Neuronal stem cell (in vitro differentiated cells): Measurements from ENCODE around the gene IRF1.

Source experiments
- DNase-seq: peaks from one replicate; pipeline ENCODE4 v3.0.0-alpha.2; 2013; ENCODE audit warnings: low spot score
- H2AFZ ChIP-seq: one replicate; pipeline ENCODE4 v1.6.1; 2013; ENCODE audit warnings: mild to moderate bottlenecking, low read length, inconsistent platforms
- H2AK5ac ChIP-seq: 2 replicates; pipeline ENCODE4 v1.6.1; 2013; ENCODE audit warnings: low read depth, mild to moderate bottlenecking, inconsistent platforms, low read length, moderate library complexity, mixed read lengths
- H2BK120ac ChIP-seq: 2 replicates; pipeline ENCODE4 v1.6.1; 2013; ENCODE audit warnings: low read depth, mild to moderate bottlenecking, inconsistent platforms, low read length, moderate library complexity, mixed read lengths
- H2BK12ac ChIP-seq: one replicate; pipeline ENCODE4 v1.6.1; 2013; ENCODE audit warnings: low read length, inconsistent platforms
- H2BK15ac ChIP-seq: 2 replicates; pipeline ENCODE4 v1.6.1; 2013; ENCODE audit warnings: mild to moderate bottlenecking, low read length, inconsistent platforms, mixed read lengths
- H2BK5ac ChIP-seq: one replicate; pipeline ENCODE4 v1.6.1; 2013; ENCODE audit warnings: inconsistent platforms, mild to moderate bottlenecking, low read length, moderate library complexity
- H3K14ac ChIP-seq: one replicate; pipeline ENCODE4 v1.6.1; 2013; ENCODE audit warnings: low read length, inconsistent platforms
- H3K18ac ChIP-seq: 2 replicates; pipeline ENCODE4 v1.6.1; 2013; ENCODE audit warnings: low read length, inconsistent platforms
- H3K23ac ChIP-seq: 2 replicates; pipeline ENCODE4 v1.6.1; 2013; ENCODE audit warnings: low read depth, mild to moderate bottlenecking, mixed read lengths, low read length, inconsistent platforms; ENCODE audit not compliant: poor library complexity
- H3K27ac ChIP-seq: replicated peaks from 3 replicates; pipeline ENCODE4 v1.5.1; 2013; ENCODE audit warnings: low read length, inconsistent platforms
- H3K27me3 ChIP-seq, 3 experiments: 2 replicates each; pipeline ENCODE4 v1.6.1; 2013; ENCODE audit warnings: low read length in 3 of 3, mild to moderate bottlenecking in 2 of 3, inconsistent platforms in 1 of 3, low read depth in 1 of 3, mixed read lengths in 1 of 3, moderate library complexity in 1 of 3; ENCODE audit not compliant: control insufficient read depth in 3 of 3, insufficient read depth in 3 of 3
- H3K36me3 ChIP-seq, 2 donors: replicated peaks in 1 of 2; 2 replicates each; pipeline ENCODE4 v1.6.1; 2013; ENCODE audit warnings: low read length in 2 of 2; ENCODE audit not compliant: control insufficient read depth in 2 of 2, insufficient read depth in 2 of 2
- H3K4ac ChIP-seq: 2 replicates; pipeline ENCODE4 v1.6.1; 2013; ENCODE audit warnings: inconsistent platforms, mild to moderate bottlenecking, low read length, moderate library complexity
- H3K4me1 ChIP-seq, 2 donors: 1 replicate in 1 of 2; 2 replicates in 1 of 2; pipeline ENCODE4 v1.6.1; 2013; ENCODE audit warnings: low read length in 2 of 2, low read depth in 1 of 2; ENCODE audit not compliant: control insufficient read depth in 2 of 2, insufficient read depth in 1 of 2
- H3K4me2 ChIP-seq: one replicate; pipeline ENCODE4 v1.6.1; 2013; ENCODE audit warnings: mild to moderate bottlenecking, low read length, inconsistent platforms; ENCODE audit not compliant: insufficient read depth, poor library complexity, severe bottlenecking
- H3K4me3 ChIP-seq, 2 donors: 2 replicates each; pipeline ENCODE4 v1.5.1; 2013; ENCODE audit warnings: low read length in 2 of 2, mild to moderate bottlenecking in 2 of 2, inconsistent platforms in 1 of 2, moderate library complexity in 1 of 2
- H3K79me1 ChIP-seq: one replicate; pipeline ENCODE4 v1.6.1; 2013; ENCODE audit warnings: low read depth, mild to moderate bottlenecking, inconsistent platforms, low read length, moderate library complexity
- H3K9ac ChIP-seq: one replicate; pipeline ENCODE4 v1.6.1; 2013; ENCODE audit warnings: mild to moderate bottlenecking, low read depth, low read length, inconsistent platforms; ENCODE audit not compliant: poor library complexity
- H3K9me3 ChIP-seq, 2 donors: replicated peaks in 1 of 2; 2 replicates each; pipeline versions ENCODE3 to v1.6.1; 2013; ENCODE audit warnings: low read length in 2 of 2, mild to moderate bottlenecking in 2 of 2, inconsistent platforms in 1 of 2, low read depth in 1 of 2, mixed read lengths in 1 of 2, moderate library complexity in 1 of 2; ENCODE audit not compliant: control insufficient read depth in 2 of 2, insufficient read depth in 1 of 2
- H4K8ac ChIP-seq: one replicate; pipeline ENCODE4 v1.6.1; 2013; ENCODE audit warnings: low read depth, mild to moderate bottlenecking, inconsistent platforms, low read length, moderate library complexity
- H4K91ac ChIP-seq: one replicate; pipeline ENCODE4 v1.6.1; 2013; ENCODE audit warnings: low read length, low read depth, mild to moderate bottlenecking, inconsistent platforms; ENCODE audit not compliant: poor library complexity
- WGBS, 2 donors: extraction: QIAGEN DNeasy Blood & Tissue Kit; methylation state at CpG; one replicate each; pipeline ENCODE4 v1.1.7; 2013; ENCODE audit warnings: missing lambda C conversion rate in 2 of 2, mixed read lengths in 1 of 2; ENCODE audit not compliant: insufficient read length in 2 of 2, insufficient replicate concordance in 1 of 2; ENCODE audit errors: extremely low coverage in 2 of 2; 5-methylcytosine and 5-hydroxymethylcytosine counted together

IRF1 gene

DNA sequence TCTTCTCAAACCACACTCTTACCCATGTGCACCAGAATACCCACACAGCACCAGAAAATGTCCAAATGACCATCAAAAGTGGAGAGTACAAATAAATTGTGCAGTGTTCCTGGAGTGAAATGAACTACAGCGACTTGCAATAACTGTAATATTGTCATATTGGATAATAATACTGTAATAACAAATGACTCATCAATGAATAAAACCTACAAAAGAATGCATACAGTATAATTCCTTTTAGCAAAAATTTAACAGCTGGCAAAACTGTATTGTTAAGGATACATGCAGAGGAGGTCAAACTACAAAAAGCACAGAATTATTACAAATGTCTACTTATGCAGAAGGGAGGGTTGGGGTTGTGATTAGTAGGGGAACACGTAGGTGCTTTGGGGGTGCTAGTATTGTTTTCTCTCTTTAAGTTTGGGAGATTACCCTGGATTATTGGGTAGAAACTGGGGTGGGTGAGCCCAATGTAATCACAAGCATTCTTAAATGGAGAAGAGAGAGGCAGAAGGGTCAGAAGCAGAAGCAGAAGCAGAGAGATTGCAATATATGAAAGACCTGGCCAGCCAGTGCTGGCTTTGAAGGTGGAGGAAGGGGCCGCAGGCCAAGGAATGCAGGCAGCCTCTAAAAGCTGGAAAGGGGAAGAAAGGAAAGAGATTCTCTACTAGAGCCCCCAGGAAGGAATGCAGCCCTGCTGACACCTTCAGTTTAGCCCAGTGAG is 21.8 kb downstream of the IRF1 start:
- DNase-seq = no peak
- no peaks in the 10 kb centered on the region for H3K79me1 ChIP-seq
- peaks cover 0 to 10% of the 10 kb centered on the region in 2 donors for H3K4me1 ChIP-seq
- H2BK120ac ChIP-seq = no peak overlapping the region
- no peak overlapping the region for H3K27ac ChIP-seq
- no peak overlapping the region for H3K4me3 ChIP-seq
- H2BK15ac ChIP-seq = no peak overlapping the region
- no peak overlapping the region for H3K9ac ChIP-seq
- H3K14ac ChIP-seq = no peak overlapping the region
- H4K91ac ChIP-seq = no peak overlapping the region
- no peak overlapping the region for H2AK5ac ChIP-seq
- H2AFZ ChIP-seq = no peak overlapping the region
- H3K18ac ChIP-seq = no peak overlapping the region
- no peaks in the 10 kb centered on the region for H3K27me3 ChIP-seq
- H4K8ac ChIP-seq = no peak overlapping the region
- H2BK5ac ChIP-seq = no peak overlapping the region
- H3K36me3 ChIP-seq = no peaks in the 10 kb centered on the region
- H3K4ac ChIP-seq = no peak overlapping the region
- no peak overlapping the region for H3K4me2 ChIP-seq
- no CpG with 5 or more reads among the region's 3 CpGs for WGBS, 2 donors
- H2BK12ac ChIP-seq = no peak overlapping the region
- H3K9me3 ChIP-seq = peaks cover 3% of the 10 kb centered on the region in 2 donors
- H3K23ac ChIP-seq = no peak overlapping the region

DNA sequence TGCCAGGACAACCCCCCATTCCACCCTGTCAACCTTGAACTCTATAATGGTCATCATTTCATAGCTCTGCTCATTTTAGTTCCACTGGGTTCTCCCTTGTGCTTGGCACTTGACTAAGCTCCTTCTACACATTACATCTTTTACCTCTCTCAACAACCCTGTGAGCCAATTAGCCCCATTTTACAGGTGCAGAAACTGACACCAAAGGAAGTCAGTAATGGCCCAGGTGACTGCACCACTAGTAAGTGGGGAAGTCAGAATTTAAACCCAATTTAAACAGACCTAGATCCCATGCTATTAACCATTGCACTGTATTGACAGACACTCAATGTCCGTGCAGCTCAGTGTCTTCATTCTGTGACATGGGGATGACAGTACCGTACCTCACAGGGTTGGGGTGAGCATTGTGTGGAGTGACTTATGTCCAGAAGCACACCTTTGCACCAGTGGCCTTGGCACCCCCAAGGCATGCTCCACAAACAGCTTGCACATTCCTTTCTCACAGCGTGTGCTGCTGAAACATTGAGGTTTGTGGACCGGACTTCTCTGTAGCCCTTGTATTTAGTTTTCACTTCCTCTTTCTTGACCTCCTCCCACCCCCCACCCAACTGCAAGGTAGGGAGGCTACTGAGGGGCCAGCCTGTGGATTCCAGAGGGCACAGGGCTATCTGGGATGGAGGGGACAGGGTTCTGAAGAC is 23.1 kb downstream of the IRF1 start:
- H3K4me1 ChIP-seq = peaks cover 0 to 10% of the 10 kb centered on the region in 2 donors
- no peak overlapping the region for H2BK5ac ChIP-seq
- no peak overlapping the region for H2AK5ac ChIP-seq
- DNase-seq = no peak
- WGBS, 2 donors = no CpG with 5 or more reads among the region's 4 CpGs
- no peaks in the 10 kb centered on the region for H3K79me1 ChIP-seq
- no peak overlapping the region for H3K4me2 ChIP-seq
- H3K36me3 ChIP-seq = no peaks in the 10 kb centered on the region
- no peak overlapping the region for H2BK120ac ChIP-seq
- no peak overlapping the region for H4K91ac ChIP-seq
- H3K4me3 ChIP-seq = no peak overlapping the region
- no peak overlapping the region for H2BK15ac ChIP-seq
- no peak overlapping the region for H3K27ac ChIP-seq
- peaks cover 3% of the 10 kb centered on the region in 2 donors for H3K9me3 ChIP-seq
- H3K14ac ChIP-seq = no peak overlapping the region
- H3K23ac ChIP-seq = no peak overlapping the region
- no peaks in the 10 kb centered on the region for H3K27me3 ChIP-seq
- H2AFZ ChIP-seq = no peak overlapping the region
- H3K18ac ChIP-seq = no peak overlapping the region
- H4K8ac ChIP-seq = no peak overlapping the region
- H3K9ac ChIP-seq = no peak overlapping the region
- no peak overlapping the region for H3K4ac ChIP-seq
- H2BK12ac ChIP-seq = no peak overlapping the region

DNA sequence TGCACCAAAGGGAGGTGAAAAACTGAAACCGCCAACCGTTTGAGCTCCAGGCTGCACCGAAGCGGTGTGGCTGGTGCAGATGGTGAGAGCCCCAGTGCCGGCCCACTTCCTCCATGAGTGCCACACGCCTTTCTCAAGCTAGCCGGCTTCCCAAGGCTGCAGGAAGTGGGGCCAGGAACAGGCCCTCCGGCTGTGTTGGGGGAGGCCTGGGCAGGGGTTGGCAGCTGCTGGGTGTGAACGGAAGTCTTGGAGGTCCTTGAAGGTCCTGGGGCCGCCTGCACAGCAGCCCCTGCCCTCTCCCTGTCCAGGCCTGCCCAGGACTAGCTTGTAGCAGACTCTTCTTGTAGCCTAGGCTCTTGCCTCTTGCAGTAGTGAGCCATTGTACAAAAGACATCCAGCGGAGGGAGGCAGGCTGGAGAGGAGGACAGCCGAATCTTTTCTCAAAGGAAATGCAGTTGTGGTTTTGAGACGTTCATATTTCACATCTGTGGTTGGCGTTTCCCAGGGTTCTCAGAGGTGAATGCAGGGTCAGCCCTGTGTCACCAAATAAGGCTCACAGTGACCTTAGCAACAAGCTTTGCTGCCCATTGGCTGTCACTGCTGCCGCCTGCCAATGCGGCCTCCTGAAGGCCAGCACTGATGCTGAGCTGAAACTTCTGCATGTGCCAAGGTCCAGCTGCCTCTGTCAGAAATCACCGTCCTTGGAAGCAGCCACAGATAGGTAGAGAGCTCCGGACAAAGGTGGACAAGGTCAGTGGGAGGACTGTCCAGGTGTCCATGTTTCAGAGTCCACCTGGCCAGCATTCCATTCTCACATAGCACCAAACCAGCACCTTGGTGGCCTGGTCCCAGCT is 23.9 kb downstream of the IRF1 start:
- H3K36me3 ChIP-seq = no peaks in the 10 kb centered on the region
- H3K9ac ChIP-seq = no peak overlapping the region
- peaks cover 3% of the 10 kb centered on the region in 2 donors for H3K9me3 ChIP-seq
- H3K4ac ChIP-seq = no peak overlapping the region
- H3K14ac ChIP-seq = no peak overlapping the region
- H3K18ac ChIP-seq = peak overlapping the region; percentile 21
- no peak overlapping the region for H2BK5ac ChIP-seq
- WGBS, 2 donors = no CpG with 5 or more reads among the region's 18 CpGs
- no peak for DNase-seq
- H2AFZ ChIP-seq = peak overlapping the region; percentile 26
- H3K4me1 ChIP-seq = peaks cover 0 to 10% of the 10 kb centered on the region in 2 donors
- no peak overlapping the region for H3K27ac ChIP-seq
- no peak overlapping the region for H2AK5ac ChIP-seq
- no peaks in the 10 kb centered on the region for H3K27me3 ChIP-seq
- H2BK15ac ChIP-seq = no peak overlapping the region
- H2BK12ac ChIP-seq = no peak overlapping the region
- no peak overlapping the region for H4K91ac ChIP-seq
- no peak overlapping the region for H3K23ac ChIP-seq
- no peak overlapping the region for H2BK120ac ChIP-seq
- H3K4me2 ChIP-seq = no peak overlapping the region
- H4K8ac ChIP-seq = no peak overlapping the region
- no peak overlapping the region for H3K4me3 ChIP-seq
- H3K79me1 ChIP-seq = no peaks in the 10 kb centered on the region
